ENCODE results near the gene PTPN6. TPM values are rescaled to one million over a fixed set of nuclear protein-coding genes. Genes with fewer than 3 reads are reported as not detected.

Gene PTPN6
- total and polyA plus RNA-seq, 9 of the 15 experiments (the other 6 are each of a cell fraction or from before 2014, with no cell fraction given), result 1.5 to 5.1 (median 3.9) TPM

DNA sequence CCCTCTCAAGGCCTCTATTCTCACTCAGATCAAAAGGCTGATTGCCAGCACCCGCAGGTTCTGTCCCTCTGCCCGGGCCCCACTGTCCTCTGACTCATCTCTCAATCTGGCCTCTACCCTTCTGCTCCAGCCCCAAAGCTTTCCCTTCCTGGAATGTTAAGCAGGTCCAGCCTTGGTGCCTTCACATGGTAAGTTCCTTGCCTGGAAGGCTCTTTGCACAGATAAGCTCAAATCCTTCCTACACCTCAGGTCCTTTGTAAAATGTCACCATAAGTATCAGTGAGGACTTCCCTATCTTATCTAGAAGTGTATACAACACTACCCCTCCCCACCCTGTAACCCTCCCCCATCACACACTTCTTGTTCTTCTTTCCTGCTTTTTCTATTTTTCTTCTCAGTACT lies 44.9 kb downstream of the PTPN6 start (continued):
- TF ChIP-seq, protein P1, sequence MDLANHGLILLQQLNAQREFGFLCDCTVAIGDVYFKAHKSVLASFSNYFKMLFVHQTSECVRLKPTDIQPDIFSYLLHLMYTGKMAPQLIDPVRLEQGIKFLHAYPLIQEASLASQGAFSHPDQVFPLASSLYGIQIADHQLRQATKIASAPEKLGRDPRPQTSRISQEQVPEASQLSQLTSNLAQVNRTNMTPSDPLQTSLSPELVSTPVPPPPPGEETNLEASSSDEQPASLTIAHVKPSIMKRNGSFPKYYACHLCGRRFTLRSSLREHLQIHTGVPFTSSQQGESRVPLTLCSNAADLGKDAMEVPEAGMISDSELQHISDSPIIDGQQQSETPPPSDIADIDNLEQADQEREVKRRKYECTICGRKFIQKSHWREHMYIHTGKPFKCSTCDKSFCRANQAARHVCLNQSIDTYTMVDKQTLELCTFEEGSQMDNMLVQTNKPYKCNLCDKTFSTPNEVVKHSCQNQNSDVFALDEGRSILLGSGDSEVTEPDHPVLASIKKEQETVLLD (IDR thresholded peaks at IDR 0.05), result no peak
- TF ChIP-seq ARID1B (IDR thresholded peaks at IDR 0.05), result peak; percentile 56
- TF ChIP-seq ZEB2 (IDR thresholded peaks at IDR 0.05), result 0 out of 2 replicates have a peak, but pooled peaks have one; percentile 37
- TF ChIP-seq, protein P2, sequence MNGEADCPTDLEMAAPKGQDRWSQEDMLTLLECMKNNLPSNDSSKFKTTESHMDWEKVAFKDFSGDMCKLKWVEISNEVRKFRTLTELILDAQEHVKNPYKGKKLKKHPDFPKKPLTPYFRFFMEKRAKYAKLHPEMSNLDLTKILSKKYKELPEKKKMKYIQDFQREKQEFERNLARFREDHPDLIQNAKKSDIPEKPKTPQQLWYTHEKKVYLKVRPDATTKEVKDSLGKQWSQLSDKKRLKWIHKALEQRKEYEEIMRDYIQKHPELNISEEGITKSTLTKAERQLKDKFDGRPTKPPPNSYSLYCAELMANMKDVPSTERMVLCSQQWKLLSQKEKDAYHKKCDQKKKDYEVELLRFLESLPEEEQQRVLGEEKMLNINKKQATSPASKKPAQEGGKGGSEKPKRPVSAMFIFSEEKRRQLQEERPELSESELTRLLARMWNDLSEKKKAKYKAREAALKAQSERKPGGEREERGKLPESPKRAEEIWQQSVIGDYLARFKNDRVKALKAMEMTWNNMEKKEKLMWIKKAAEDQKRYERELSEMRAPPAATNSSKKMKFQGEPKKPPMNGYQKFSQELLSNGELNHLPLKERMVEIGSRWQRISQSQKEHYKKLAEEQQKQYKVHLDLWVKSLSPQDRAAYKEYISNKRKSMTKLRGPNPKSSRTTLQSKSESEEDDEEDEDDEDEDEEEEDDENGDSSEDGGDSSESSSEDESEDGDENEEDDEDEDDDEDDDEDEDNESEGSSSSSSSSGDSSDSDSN (IDR thresholded peaks at IDR 0.05; ENCODE audit: borderline replicate concordance in 1 of 2, low read depth in 2 of 2, low read length in 2 of 2), result peak in 1 of 2 experiments; percentile 37; a peak in 1 of 4 replicates
- peak; percentile 57; the same call in 1 of the 2 replicates for TF ChIP-seq JUN (IDR thresholded peaks at IDR 0.05; ENCODE audit: borderline replicate concordance, low read depth, low read length)
- TF ChIP-seq JUN (CRISPR knock-in tag; IDR thresholded peaks at IDR 0.05; ENCODE audit: borderline replicate concordance), result no peak
- no peak for TF ChIP-seq SIX5 (IDR thresholded peaks at IDR 0.05; ENCODE audit: borderline replicate concordance in 1 of 2, insufficient read depth in 1 of 2, low read depth in 1 of 2, low read length in 2 of 2)
- TF ChIP-seq, protein P3, sequence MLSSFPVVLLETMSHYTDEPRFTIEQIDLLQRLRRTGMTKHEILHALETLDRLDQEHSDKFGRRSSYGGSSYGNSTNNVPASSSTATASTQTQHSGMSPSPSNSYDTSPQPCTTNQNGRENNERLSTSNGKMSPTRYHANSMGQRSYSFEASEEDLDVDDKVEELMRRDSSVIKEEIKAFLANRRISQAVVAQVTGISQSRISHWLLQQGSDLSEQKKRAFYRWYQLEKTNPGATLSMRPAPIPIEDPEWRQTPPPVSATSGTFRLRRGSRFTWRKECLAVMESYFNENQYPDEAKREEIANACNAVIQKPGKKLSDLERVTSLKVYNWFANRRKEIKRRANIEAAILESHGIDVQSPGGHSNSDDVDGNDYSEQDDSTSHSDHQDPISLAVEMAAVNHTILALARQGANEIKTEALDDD (IDR thresholded peaks at IDR 0.05), result 0 out of 2 replicates have a peak, but pooled peaks have one; percentile 15
- peak; percentile 46; the same call in 1 of the 2 replicates for TF ChIP-seq CBFA2T3 (IDR thresholded peaks at IDR 0.05)
- TF ChIP-seq HMG20A (CRISPR knock-in tag; conservative IDR thresholded peaks at IDR 0.05), result no peak
- peak; percentile 86 for TF ChIP-seq JUND (IDR thresholded peaks at IDR 0.05; ENCODE audit: borderline replicate concordance, low read depth, low read length)
- peak; percentile 83; the same call in 2 of the 3 replicates for TF ChIP-seq JUND (tag; IDR thresholded peaks at IDR 0.05; ENCODE audit: borderline replicate concordance, low read depth, low read length)
- peak; percentile 62; the same call in 1 of the 2 replicates for TF ChIP-seq SMARCA4 (IDR thresholded peaks at IDR 0.05)
- TF ChIP-seq SOX6 (IDR thresholded peaks at IDR 0.05), result peak; percentile 75; the same call in 1 of the 2 replicates
- TF ChIP-seq ZNF324 (CRISPR knock-in tag; IDR thresholded peaks at IDR 0.05), result no peak
- TF ChIP-seq DPF2 (IDR thresholded peaks at IDR 0.05), result peak; percentile 66; the same call in 1 of the 2 replicates
- no peak for TF ChIP-seq TFE3 (CRISPR knock-in tag; IDR thresholded peaks at IDR 0.05)
- peak; percentile 66; the same call in 1 of the 2 replicates for TF ChIP-seq TEAD4 (IDR thresholded peaks at IDR 0.05; ENCODE audit: low read length)
- no peak for TF ChIP-seq TEAD4 (CRISPR knock-in tag; IDR thresholded peaks at IDR 0.05; ENCODE audit: borderline replicate concordance)
- 0 out of 4 replicates have a peak, but pooled peaks of 1 of the 2 experiments have one; percentile 22 for TF ChIP-seq MAZ (CRISPR knock-in tag; conservative IDR thresholded peaks at IDR 0.05 in 1 of 2, IDR thresholded peaks at IDR 0.05 in 1 of 2)
- peak; percentile 94; the same call in 1 of the 2 replicates for TF ChIP-seq PHF21A (IDR thresholded peaks at IDR 0.05; ENCODE audit: borderline replicate concordance, low read depth)
- TF ChIP-seq, protein P4, sequence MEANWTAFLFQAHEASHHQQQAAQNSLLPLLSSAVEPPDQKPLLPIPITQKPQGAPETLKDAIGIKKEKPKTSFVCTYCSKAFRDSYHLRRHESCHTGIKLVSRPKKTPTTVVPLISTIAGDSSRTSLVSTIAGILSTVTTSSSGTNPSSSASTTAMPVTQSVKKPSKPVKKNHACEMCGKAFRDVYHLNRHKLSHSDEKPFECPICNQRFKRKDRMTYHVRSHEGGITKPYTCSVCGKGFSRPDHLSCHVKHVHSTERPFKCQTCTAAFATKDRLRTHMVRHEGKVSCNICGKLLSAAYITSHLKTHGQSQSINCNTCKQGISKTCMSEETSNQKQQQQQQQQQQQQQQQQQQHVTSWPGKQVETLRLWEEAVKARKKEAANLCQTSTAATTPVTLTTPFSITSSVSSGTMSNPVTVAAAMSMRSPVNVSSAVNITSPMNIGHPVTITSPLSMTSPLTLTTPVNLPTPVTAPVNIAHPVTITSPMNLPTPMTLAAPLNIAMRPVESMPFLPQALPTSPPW (CRISPR knock-in tag; IDR thresholded peaks at IDR 0.05), result peak; percentile 43

Data from K562 (cell line).